Naive thymus-derived CD4-positive, alpha-beta T cell (primary cell): ENCODE results near the gene RPS19. TPM values are rescaled to one million over a fixed set of nuclear protein-coding genes. Genes with fewer than 3 reads are reported as not detected.
"Not testable (repeated sequence)": the region's sequence is repeated elsewhere in the genome, so short reads cannot be mapped to it uniquely, and the experiment has no call there.

Experiments used
- ATAC-seq: fragments of 150-1000 bp; cut with Tn5 transposase; 2 replicates; pipeline ENCODE4 v1.10.0; 2021; ENCODE audit warnings: mild to moderate bottlenecking, moderate library complexity
- CTCF ChIA-PET: fragments of 350-600 bp; sonication (Branson Sonifier 250); formaldehyde crosslinking; loops from one replicate; lab custom pipeline; 2021; ENCODE audit warnings: antibody characterized with exemption; lab: Charles Lee
- POLR2A ChIA-PET: fragments of 350-600 bp; sonication (Branson Sonifier 250); formaldehyde crosslinking; loops from one replicate; lab custom pipeline; 2021; ENCODE audit warnings: antibody characterized with exemption, inconsistent platforms; lab: Charles Lee
- DNase-seq, 9 donors: peaks; one replicate each; pipeline versions ENCODE4 v3.0.0 to v3.0.0-alpha.2; 2020 to 2022; ENCODE audit warnings: mixed read lengths in 1 of 9
- H3K27ac ChIP-seq: one replicate; pipeline ENCODE4 v1.7.0; 2013; ENCODE audit warnings: mild to moderate bottlenecking, low read depth, low read length, moderate library complexity
- H3K27me3 ChIP-seq, 2 donors: one replicate each; pipeline ENCODE4 v1.7.0; 2013; ENCODE audit warnings: low read length in 2 of 2, mild to moderate bottlenecking in 2 of 2, moderate library complexity in 2 of 2; ENCODE audit not compliant: control insufficient read depth in 2 of 2, insufficient read depth in 2 of 2
- H3K36me3 ChIP-seq, 3 experiments: 1 replicate in 2 of 3; 2 replicates in 1 of 3; pipeline ENCODE4 v1.7.0; 2013; ENCODE audit warnings: low read length in 3 of 3, mild to moderate bottlenecking in 3 of 3, moderate library complexity in 1 of 3; ENCODE audit not compliant: insufficient read depth in 3 of 3, control insufficient read depth in 2 of 3
- H3K4me1 ChIP-seq, 2 donors: one replicate each; pipeline ENCODE4 v1.7.0; 2013; ENCODE audit warnings: low read length in 2 of 2, mild to moderate bottlenecking in 2 of 2, moderate library complexity in 1 of 2; ENCODE audit not compliant: control insufficient read depth in 2 of 2, insufficient read depth in 2 of 2
- H3K4me3 ChIP-seq: 2 replicates; pipeline ENCODE4 v1.7.0; 2013; ENCODE audit warnings: mild to moderate bottlenecking, low read length
- H3K9me3 ChIP-seq, 3 experiments: 1 replicate in 2 of 3; 2 replicates in 1 of 3; pipeline ENCODE4 v1.7.0; 2013; ENCODE audit warnings: low read length in 3 of 3; ENCODE audit not compliant: control insufficient read depth in 2 of 3
- H3K27ac Mint-ChIP-seq, 9 donors: one replicate each; pipeline ENCODE4 v1.8.0; 2020 to 2022; ENCODE audit warnings: mixed read lengths in 9 of 9, mild to moderate bottlenecking in 8 of 9, moderate library complexity in 5 of 9, inconsistent platforms in 2 of 9
- H3K27me3 Mint-ChIP-seq, 5 donors: one replicate each; pipeline ENCODE4 v1.8.0; 2021 to 2022; ENCODE audit warnings: mixed read lengths in 5 of 5, mild to moderate bottlenecking in 1 of 5
- H3K36me3 Mint-ChIP-seq, 5 donors: one replicate each; pipeline ENCODE4 v1.8.0; 2020 to 2022; ENCODE audit warnings: mixed read lengths in 5 of 5, mild to moderate bottlenecking in 3 of 5, inconsistent platforms in 1 of 5
- H3K4me1 Mint-ChIP-seq, 7 donors: one replicate each; pipeline ENCODE4 v1.8.0; 2020 to 2022; ENCODE audit warnings: mixed read lengths in 7 of 7, mild to moderate bottlenecking in 3 of 7, inconsistent platforms in 1 of 7
- H3K4me3 Mint-ChIP-seq, 10 donors: one replicate each; pipeline ENCODE4 v1.8.0; 2020 to 2022; ENCODE audit warnings: mild to moderate bottlenecking in 10 of 10, mixed read lengths in 10 of 10, moderate library complexity in 6 of 10, inconsistent platforms in 2 of 10
- H3K9me3 Mint-ChIP-seq, 11 donors: one replicate each; pipeline ENCODE4 v1.8.0; 2020 to 2022; ENCODE audit warnings: mixed read lengths in 11 of 11, mild to moderate bottlenecking in 4 of 11, inconsistent platforms in 1 of 11, moderate library complexity in 1 of 11
- intact Hi-C, 2 donors: fragments of 100-400 bp; cut with micrococcal nuclease; formaldehyde crosslinking; loops; one replicate each; pipeline ENCODE4 v1.15.1; 2023
- polyA plus RNA-seq, 2 donors: library from polyadenylated mRNA; unstranded; fragments of 300-500 nt; fragmentation: Illumina TruSeq; gene quantifications; one replicate each; pipeline ENCODE4 v1.2.3, GENCODE V29; 2021
- total RNA-seq, 6 experiments: library from RNA in 5 of 6; stranded (reverse) in 5 of 6; gene quantifications; 1 replicate in 5 of 6; 2 replicates in 1 of 6; pipeline ENCODE4 v1.2.3 and lab custom pipeline; 2021 to 2026

The RPS19 gene
- total and polyA plus RNA-seq, 7 experiments from 2014 or later: 2,739 to 7,822 (median 3,541) TPM

DNA sequence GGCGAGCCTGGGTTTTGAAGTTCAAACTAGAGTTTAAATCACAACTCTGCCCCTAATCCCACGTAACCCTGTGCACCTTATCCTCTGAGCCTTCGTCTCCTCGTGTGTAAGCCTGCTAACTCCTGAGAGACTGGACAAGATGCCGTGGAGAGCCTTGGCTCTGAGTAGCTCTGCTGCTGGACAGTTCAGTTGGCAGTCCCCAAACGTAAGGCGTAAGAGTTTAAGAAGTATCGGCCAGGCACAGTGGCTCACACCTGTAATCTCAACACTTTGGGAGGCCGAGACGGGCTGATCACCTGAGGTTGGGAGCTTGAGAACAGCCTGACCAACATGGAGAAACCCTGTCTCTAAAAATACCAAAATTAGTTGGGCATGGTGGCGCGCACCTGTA is 12.3 kb downstream of the RPS19 start:
- Histone ChIP-seq H3K27ac (peak overlapping the region; percentile 74), H3K4me3 (no peak overlapping the region), H3K9me3 (no peaks in the 10 kb centered on the region), H3K4me1 (peaks cover 75 to 89% of the 10 kb centered on the region in 2 donors), H3K27me3 (no peaks in the 10 kb centered on the region), H3K36me3 (peaks cover 0 to 28% (median 10%) of the 10 kb centered on the region in 3 experiments)
- no peaks in the 10 kb centered on the region for H3K27me3 Mint-ChIP-seq
- no peaks in the 10 kb centered on the region for H3K9me3 Mint-ChIP-seq
- peak overlapping the region in 8 of 10 donors; percentile 7 to 93 (median 62) for H3K4me3 Mint-ChIP-seq
- CTCF ChIA-PET: interaction anchor here (1.1 to 8.7 kb wide), 14 partner anchors 9 to 86 kb away, joined by 3 to 151 read pairs (median 8); partner anchors contain the start of gene RPS19
- H3K27ac Mint-ChIP-seq: peak overlapping the region; percentile 91 to 99 (median 97)
- no peak for DNase-seq
- intact Hi-C loops: loop anchor here (2.0 to 5.0 kb wide), 3 partner anchors 38 to 160 kb away; partner anchors contain the start of gene RABAC1 (in 1 of the 2)
- POLR2A ChIA-PET: interaction anchor here (0.6 to 11.3 kb wide), 20 partner anchors 8 to 1899 kb away, joined by 3 to 565 read pairs (median 6); partner anchors contain the start of genes ARHGEF1, ERFL, RABAC1 and RPS19
- H3K36me3 Mint-ChIP-seq: peaks cover 0 to 22% (median 11%) of the 10 kb centered on the region in 5 donors
- ATAC-seq: no peak
- H3K4me1 Mint-ChIP-seq: peaks cover 44 to 92% (median 78%) of the 10 kb centered on the region in 7 donors

DNA sequence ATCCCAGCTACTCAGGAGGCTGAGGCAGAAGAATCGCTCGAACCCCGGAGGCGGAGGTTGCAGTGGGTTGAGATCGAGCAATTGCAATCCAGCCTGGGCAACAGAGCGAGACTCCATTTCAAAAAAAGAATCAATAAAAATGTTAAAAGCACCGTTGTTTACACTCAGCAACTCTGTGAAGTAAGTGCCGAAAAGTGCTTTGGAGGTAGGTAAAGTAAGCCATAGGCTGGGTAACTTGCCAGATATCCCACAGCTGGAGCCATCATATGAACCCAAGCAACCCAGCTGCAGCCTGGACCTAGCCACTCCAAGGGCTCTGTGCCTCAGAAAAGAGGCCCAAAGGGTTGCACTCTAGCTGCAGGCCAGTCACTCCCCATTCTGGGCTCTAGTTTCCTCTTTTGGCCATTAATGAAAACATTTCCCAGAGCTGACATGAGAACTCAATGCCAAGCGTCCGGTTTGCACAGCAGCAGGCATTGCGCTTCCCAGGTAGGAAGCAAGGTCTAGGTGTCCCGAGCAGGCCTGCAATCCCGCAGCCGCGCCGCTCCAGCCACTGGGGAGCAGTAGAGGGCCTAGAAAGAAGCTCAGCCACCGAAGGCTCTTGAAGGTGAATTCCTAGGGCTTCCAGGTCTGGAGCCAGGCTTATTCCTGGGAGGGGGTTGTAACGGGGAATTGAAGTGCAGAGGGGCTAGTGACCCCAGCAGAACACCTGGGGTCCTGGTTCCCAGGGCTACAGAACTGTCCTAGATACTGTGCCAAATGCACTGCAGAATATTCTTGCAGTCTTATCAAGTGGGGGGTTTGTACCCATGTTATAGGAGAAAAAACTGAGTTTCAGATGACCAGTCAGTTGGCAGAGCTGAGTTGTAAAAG is 13.0 kb downstream of the RPS19 start:
- Mint-ChIP-seq H3K27ac (peak overlapping the region; percentile 91 to 99 (median 99)), H3K4me3 (peak overlapping the region; percentile 1 to 93 (median 67)), H3K9me3 (no peaks in the 10 kb centered on the region), H3K27me3 (no peaks in the 10 kb centered on the region), H3K36me3 (peaks cover 0 to 20% (median 8%) of the 10 kb centered on the region in 5 donors), H3K4me1 (peaks cover 45 to 93% (median 79%) of the 10 kb centered on the region in 7 donors)
- Histone ChIP-seq H3K27ac (peak overlapping the region; percentile 74), H3K9me3 (no peaks in the 10 kb centered on the region), H3K4me3 (no peak overlapping the region), H3K4me1 (peaks cover 82 to 91% of the 10 kb centered on the region in 2 donors), H3K36me3 (peaks cover 0 to 26% (median 10%) of the 10 kb centered on the region in 3 experiments), H3K27me3 (no peaks in the 10 kb centered on the region)
- CTCF ChIA-PET: interaction anchor here (0.5 to 8.7 kb wide), 19 partner anchors 8 to 507 kb away, joined by 3 to 151 read pairs (median 6); partner anchors contain the start of gene RPS19
- DNase-seq (peak; percentile 58 to 72 (median 65)), ATAC-seq (peak; percentile 20)
- intact Hi-C loops: loop anchor here (1.0 to 5.0 kb wide), 5 partner anchors 38 to 159 kb away; partner anchors contain the start of gene RABAC1 (in 1 of the 2)
- POLR2A ChIA-PET: interaction anchor here (0.6 to 11.3 kb wide), 26 partner anchors 8 to 1900 kb away, joined by 3 to 565 read pairs (median 5); partner anchors contain the start of genes ARHGEF1, ERFL, RABAC1 and RPS19

DNA sequence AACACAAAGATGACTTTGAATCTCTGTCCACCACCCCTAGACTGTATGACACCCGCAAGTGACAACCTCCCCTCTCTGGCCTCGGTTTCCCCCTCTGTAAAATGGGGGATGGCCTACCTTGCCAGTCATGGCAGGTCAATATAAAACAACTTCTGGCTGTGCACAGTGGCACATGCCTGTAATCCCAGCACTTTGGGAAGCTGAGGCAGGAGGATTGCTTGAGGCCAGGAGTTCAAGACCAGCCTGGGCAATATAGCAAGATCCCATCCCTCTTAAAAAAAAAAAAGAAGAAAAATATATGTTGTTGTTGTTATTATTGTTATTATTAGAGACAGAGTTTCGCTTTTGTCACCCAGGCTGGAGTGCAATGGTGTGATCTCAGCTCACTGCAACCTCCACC is 15.9 kb downstream of the RPS19 start:
- ATAC-seq, H3K27me3 Mint-ChIP-seq, H3K9me3 Mint-ChIP-seq, H3K27me3 ChIP-seq, H3K36me3 ChIP-seq, DNase-seq, H3K9me3 ChIP-seq: not testable (repeated sequence)
- POLR2A ChIA-PET: interaction anchor here (0.7 to 11.3 kb wide), 10 partner anchors 10 to 83 kb away, joined by 3 to 565 read pairs (median 10); partner anchors contain the start of genes ARHGEF1, ERFL, RABAC1 and RPS19
- CTCF ChIA-PET: interaction anchor here (1.0 to 8.7 kb wide), 5 partner anchors 12 to 72 kb away, joined by 3 to 151 read pairs (median 5); partner anchors contain the start of gene RPS19
- peaks cover 0 to 12% (median 5%) of the 10 kb centered on the region in 5 donors for H3K36me3 Mint-ChIP-seq
- intact Hi-C loops: loop anchor here (1.0 to 2.0 kb wide), 5 partner anchors 11 to 83 kb away; partner anchors contain the start of genes ERFL (in 1 of the 2) and RABAC1 (in 1 of the 2)
- H3K4me3 Mint-ChIP-seq: peak overlapping the region; percentile 60 to 84 (median 80)
- Histone ChIP-seq H3K4me1 (peaks cover 83 to 90% of the 10 kb centered on the region in 2 donors), H3K27ac (peak overlapping the region; percentile 86), H3K4me3 (peak overlapping the region; percentile 34)
- peak overlapping the region; percentile 94 to 99 (median 98) for H3K27ac Mint-ChIP-seq
- peaks cover 43 to 96% (median 66%) of the 10 kb centered on the region in 7 donors for H3K4me1 Mint-ChIP-seq

DNA sequence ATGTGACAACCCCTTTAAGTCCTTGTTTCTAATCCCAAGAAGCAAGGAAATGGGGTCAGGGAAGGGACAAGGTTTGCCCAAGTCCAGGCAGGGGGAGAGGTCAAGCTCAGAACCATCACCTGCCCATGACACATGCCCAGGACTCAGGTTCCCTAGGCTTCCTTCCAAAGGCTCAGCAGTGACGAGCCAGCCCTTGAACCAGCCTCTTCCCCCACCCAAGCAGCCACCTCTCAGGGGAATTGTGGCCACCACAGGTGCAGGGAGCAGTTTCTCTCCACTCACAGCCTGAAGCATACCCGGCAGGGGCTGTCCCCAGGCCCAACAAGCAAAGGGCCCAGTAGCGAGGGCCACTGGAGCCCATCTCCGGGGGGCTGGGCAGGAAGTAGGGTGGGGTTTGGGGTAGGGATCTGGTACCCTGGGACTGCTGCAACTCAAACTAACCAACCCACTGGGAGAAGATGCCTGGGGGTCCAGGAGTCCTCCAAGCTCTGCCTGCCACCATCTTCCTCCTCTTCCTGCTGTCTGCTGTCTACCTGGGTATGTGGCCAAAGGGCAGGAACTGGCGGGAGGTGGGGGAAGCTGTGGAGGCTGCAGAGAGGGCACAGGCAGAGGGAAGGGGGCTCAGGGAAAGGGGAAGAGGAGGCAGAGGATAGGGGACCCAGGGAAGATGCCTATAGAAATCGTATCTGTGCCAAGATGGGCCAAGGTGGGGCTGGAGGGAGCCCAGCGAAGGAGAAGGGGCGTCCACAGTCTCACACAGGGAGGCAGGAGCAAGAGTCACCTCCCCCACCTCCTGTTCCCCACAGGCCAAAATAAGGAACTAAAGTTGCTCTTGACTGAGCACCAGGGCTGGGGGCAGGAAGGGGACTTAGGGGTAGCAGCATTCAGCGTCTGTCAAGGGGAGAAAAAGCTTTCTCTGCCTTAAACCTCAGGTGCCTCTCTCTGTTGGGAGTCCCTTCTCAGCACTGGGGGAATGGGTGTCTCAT is 17.1 kb downstream of the RPS19 start, which contains the start of gene CD79A:
TSS of gene CD79A (plus strand) at position 433 of the 986 bp plus-strand sequence. CDS start at position 459, 26 bp downstream.
- POLR2A ChIA-PET: interaction anchor here (0.9 to 11.3 kb wide), 7 partner anchors 10 to 69 kb away, joined by 3 to 565 read pairs (median 42); partner anchors contain the start of genes ARHGEF1, ERFL and RPS19
- Mint-ChIP-seq H3K4me3 (peak within 1 kb of the TSS; percentile 60 to 82 (median 74)), H3K27me3 (no peaks in the 10 kb centered on the region), H3K36me3 (peaks cover 0 to 1% (median 0%) of the 10 kb centered on the region in 5 donors), H3K4me1 (peaks cover 37 to 92% (median 62%) of the 10 kb centered on the region in 7 donors), H3K27ac (peak within 1 kb of the TSS; percentile 94 to 99 (median 98)), H3K9me3 (no peaks in the 10 kb centered on the region)
- intact Hi-C loops: no loop called here
- no peak for ATAC-seq
- H3K9me3 ChIP-seq: no peaks in the 10 kb centered on the region
- CTCF ChIA-PET: interaction anchor here (0.6 to 8.7 kb wide), 2 partner anchors 10 to 19 kb away, joined by 3 to 151 read pairs; no protein-coding TSS in a partner anchor
- peaks cover 79 to 86% of the 10 kb centered on the region in 2 donors for H3K4me1 ChIP-seq
- peak within 1 kb of the TSS; percentile 86 for H3K27ac ChIP-seq
- peak within 1 kb of the TSS; percentile 15 for H3K4me3 ChIP-seq
- H3K27me3 ChIP-seq: no peaks in the 10 kb centered on the region
- no peaks in the 10 kb centered on the region for H3K36me3 ChIP-seq
- DNase-seq: peak in 2 of 9 donors; percentile 14 to 16
